GM12872 (cell line): ENCODE data around the gene MPZL2.

ENCODE experiments used
- TF ChIP-seq, protein P1 (sequence below): IDR thresholded peaks from 3 replicates; pipeline ENCODE4 v1.5.1; 2011; ENCODE audit warnings: low read depth, mild to moderate bottlenecking, low read length, moderate library complexity; ENCODE audit not compliant: insufficient read depth

The MPZL2 gene

GRCh38 chr11:118219244-118219643 is 44.9 kb downstream of the MPZL2 start:
- TF ChIP-seq, protein P1, sequence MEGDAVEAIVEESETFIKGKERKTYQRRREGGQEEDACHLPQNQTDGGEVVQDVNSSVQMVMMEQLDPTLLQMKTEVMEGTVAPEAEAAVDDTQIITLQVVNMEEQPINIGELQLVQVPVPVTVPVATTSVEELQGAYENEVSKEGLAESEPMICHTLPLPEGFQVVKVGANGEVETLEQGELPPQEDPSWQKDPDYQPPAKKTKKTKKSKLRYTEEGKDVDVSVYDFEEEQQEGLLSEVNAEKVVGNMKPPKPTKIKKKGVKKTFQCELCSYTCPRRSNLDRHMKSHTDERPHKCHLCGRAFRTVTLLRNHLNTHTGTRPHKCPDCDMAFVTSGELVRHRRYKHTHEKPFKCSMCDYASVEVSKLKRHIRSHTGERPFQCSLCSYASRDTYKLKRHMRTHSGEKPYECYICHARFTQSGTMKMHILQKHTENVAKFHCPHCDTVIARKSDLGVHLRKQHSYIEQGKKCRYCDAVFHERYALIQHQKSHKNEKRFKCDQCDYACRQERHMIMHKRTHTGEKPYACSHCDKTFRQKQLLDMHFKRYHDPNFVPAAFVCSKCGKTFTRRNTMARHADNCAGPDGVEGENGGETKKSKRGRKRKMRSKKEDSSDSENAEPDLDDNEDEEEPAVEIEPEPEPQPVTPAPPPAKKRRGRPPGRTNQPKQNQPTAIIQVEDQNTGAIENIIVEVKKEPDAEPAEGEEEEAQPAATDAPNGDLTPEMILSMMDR = no peak

DNA sequence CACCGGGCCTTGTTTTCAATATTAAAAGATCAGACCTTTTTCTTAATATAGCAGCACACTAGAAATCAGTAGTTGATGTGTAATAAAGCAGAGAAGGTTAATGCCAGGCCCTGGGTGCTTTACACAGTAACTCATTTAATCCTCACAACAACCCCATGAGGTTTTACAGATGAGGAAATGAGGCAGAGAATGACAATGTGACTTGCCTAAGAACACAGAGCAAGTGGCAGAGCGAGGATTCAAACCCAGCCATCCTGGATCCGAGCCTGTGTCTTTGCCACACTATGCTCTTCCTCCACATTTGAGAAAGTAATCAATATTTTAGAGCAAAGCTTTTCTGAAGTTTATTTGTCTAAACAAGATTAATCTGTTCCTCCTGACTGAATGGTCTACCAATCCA is 46.5 kb downstream of the MPZL2 start:
- TF ChIP-seq, protein P1 = no peak

DNA sequence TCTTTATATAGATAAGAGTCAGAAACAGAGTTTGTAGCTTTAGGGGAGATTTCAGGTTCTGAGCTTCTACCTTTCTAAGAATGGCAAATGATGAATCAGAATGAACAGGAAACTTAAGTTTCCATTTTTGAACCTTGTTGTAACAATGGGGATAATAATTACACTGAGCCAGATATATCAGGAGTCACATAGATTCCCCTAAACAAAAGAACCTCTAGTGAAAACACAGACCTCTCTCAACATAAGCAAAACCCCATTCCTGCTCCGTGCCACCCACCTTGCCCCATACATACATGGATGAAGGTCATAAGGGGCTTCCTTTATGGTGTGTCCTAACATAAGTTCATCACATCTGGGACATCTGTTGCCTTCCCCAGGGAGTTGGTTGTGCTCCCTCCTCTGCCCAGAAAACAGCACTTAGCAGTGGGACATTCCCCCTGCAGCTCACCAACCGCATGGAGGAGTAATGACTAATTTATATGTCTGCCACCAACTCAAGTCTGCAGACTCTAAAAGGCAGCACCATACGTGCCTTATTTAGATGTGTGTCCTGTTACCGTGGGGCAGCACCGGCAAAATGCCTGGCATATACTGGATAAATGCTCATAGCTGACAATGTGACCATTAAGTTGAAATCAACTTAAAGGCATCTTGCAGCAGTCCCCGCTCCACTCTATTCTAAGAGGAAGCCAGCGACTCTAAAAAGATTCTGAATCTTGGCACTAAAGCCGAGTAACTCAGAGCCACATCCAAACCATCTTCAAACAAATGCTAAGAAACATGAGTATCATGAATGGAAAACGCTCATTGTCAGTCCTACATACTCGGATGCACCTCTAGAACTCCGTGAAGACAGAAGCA is 47.2 kb downstream of the MPZL2 start:
- TF ChIP-seq, protein P1 = peak; percentile 17; the same call in 1 of the 3 replicates

DNA sequence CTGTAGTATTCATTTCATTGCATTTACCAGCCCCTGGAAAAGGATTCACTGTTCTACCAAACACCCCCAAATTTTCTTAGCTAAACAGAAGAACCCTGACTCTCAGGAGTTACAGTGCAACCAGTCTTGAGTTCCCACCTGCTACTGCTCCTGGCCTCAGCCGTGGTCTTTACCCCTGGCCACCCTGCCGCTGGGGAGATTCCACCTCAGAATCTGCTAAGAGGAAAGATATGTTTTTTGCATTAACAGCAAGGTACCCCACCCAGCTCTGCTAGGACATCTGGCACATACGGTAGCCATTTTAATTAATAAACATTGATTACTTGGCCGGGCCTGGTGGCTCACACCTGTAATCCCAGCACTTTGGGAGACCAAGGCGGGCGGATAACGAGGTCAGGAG is 48.3 kb downstream of the MPZL2 start:
- TF ChIP-seq, protein P1 = no peak

- TF ChIP-seq, protein P1 = no peak
Observed at GRCh38 chr11:118215262-118215661, 48.8 kb downstream of the MPZL2 start.

GRCh38 chr11:118214210-118214914 is 49.7 kb downstream of the MPZL2 start:
- TF ChIP-seq, protein P1 = no peak

- TF ChIP-seq, protein P1 = no peak
Observed at GRCh38 chr11:118213781-118214180, 50.3 kb downstream of the MPZL2 start.
